Activated T-cell treated with anti-CD3 and anti-CD28 coated beads for 1 hour (primary cell): ENCODE data around the gene NUMB.

ENCODE experiments used
- DNase-seq: peaks from one replicate; pipeline ENCODE4 v3.0.0-alpha.2; 2020; ENCODE audit warnings: low read depth

NUMB gene

GRCh38 chr14:73261075-73261474, 197.3 kb downstream of the NUMB start:
- no peak for DNase-seq

DNA sequence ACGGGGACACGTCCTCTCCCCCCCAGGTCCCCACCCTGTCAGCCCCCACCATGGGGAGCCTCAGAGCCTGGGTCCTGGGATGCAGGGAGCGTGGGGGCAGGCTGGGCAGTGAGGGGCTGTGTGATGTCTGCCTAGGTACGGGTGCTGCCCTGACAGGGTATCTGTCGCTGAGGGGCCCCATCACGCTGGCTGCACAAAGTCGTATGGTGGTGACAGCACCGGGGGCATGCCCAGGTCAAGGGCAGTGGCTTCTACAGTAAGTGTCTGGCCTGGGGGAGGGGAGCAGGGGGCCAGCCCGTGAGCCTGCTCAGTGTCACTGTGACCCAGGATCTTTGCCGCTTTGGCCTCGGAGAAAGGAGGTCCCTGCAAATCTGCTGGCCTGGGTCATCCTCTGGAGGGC, 197.8 kb downstream of the NUMB start:
- DNase-seq, result no peak

- DNase-seq, result no peak
Observed at GRCh38 chr14:73259837-73260236, 198.5 kb downstream of the NUMB start.

DNA sequence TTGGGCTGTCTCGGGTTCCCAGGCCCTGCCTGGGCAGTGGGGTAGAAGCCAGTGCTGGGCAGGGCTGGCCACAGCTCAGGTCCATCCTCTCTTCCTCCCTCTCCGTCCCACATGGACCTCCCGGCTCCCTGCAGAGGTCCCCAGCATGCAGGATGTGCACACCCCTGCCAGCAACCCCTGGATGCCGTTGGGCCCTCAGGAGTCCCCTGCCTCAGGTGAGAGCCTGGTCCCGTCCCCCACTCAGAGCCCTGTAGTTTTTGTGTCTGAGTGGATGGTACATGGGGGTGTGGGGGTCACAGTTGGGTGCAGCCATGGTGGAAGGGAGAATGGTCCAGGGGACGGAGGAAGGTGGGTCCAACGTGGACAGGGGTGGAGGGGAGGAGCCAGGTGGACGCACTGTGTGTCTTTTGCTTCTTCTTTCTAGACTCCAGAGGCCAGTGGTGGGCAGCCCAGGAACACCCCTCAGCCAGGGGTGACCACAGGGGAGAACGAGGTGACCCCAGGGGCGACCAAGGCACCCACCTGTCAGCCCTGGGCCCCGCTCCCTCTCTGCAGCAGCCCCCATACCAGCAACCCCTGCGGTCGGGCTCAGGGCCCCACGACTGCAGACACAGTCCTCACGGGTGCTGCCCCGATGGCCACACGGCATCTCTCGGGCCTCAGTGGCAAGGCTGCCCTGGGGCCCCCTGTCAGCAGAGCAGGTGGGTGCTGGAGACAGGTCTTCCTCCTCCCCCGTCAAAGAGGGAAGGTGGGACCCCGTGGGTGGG, 199.3 kb downstream of the NUMB start:
- DNase-seq, result no peak

DNA sequence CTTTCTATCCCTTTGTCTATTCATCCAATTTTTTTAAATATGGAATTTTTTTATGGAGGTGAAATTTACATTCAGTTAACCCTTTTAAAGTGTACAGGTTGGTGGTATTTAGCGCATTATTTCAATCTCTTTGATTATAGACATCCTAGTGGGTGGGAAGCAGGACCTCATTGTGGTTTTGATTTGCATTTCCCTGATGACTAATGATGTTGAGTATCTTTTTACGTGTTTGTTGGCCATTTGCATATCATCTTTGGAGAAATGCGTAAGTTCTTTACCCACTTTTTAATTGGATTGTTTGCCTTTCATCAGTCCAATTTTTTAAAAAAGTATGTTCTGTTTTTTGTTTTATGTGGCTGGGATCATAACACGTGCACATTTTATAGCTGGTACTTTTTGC, 200.3 kb downstream of the NUMB start:
- no peak for DNase-seq

DNA sequence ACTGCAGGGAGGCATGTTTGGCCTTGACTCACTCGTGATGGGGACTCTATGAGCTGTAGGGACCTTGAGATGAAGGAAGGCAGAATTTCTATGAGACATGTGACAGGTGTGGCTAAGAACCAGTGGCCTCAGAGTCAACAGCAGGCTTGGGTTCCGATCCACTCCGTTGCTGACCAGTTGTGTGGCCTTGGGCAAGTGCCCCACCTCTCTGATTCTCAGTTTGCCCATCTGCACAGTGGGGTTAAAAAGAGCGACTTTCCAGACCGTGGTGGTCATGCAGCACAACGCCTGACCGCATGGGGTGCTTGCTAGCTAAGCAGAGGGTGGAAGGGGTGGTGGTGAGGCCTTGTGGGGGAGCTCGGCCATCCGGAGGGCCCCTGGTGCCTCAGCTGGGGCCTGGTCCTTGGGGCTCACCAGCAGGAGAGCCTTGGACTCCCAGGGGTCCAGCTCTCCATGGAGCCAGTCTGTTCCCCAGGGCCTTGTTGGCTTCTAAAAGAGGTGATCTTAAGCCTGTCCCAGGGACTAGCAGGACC, 202.6 kb downstream of the NUMB start:
- no peak for DNase-seq

- DNase-seq, result no peak
Observed at GRCh38 chr14:73255005-73255400, 203.3 kb downstream of the NUMB start.

- no peak for DNase-seq
Observed at GRCh38 chr14:73254247-73255004, 203.9 kb downstream of the NUMB start.

GRCh38 chr14:73253721-73254120, 204.6 kb downstream of the NUMB start:
- DNase-seq, result no peak

- DNase-seq, result no peak
Observed at GRCh38 chr14:73253323-73253610, 205.1 kb downstream of the NUMB start.

DNA sequence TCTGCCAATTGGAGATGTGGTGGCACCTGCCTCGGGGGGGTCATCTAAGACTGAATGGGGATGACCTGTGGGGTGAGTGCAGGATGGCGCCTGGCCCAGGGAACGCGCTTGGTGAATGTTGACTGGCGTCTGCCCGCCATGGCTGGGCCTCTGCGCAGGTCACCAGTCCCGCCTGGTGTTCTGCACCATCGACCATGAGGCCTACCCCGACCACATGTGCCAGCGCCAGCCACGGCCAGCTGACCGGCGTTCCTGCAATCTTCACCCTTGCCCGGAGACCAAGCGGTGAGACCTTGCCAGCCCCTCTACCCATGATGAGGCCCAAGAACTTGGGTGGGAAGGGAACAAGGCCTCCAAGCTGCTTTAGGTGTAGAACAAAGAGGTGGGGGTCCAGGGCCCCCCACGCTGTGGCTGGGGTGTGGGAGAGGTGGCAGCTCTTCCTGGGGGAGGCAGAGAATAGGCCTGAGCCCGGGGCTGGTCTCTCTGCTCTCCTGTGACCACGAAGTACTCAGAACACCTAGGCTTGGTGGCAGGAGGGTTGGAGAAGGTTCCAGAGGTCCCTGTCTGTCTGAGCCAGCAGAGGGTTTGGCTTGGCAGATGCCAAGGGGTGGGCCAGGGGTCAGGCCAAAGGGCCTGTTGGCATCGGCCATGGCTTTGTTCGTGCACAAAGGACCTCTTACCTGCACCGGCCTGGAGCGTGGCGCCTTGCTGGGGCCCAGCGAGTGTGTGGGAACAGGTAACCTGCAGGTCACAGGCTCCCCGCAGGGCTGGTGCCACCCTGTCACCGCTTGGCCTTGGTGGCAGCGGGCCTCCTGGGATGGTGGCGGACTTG, 205.6 kb downstream of the NUMB start:
- no peak for DNase-seq

DNA sequence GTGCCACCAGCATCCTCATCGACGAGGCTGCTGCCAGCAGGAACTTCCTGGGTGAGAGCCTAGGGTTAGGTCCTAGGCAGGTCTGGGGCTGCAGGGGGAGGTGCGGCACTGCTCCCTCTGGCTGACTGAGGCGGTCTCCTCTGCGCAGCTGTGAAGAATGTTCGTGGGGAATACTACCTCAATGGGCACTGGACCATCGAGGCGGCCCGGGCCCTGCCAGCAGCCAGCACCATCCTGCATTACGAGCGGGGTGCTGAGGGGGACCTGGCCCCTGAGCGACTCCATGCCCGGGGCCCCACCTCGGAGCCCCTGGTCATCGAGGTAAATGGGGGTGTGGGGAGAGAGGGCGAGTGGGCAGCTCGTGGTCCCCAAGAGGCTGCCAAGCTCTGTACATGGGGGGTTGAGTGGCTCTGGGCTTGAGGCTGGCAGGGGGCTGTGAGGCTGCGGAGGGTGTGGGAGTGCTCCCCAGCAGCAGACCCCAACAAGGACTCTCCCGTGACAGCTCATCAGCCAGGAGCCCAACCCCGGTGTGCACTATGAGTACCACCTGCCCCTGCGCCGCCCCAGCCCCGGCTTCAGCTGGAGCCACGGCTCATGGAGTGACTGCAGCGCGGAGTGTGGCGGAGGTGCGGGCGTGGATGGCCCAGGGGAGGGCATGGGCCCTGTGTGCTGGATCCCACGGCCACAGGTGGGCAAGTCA, 206.7 kb downstream of the NUMB start:
- no peak for DNase-seq

DNA sequence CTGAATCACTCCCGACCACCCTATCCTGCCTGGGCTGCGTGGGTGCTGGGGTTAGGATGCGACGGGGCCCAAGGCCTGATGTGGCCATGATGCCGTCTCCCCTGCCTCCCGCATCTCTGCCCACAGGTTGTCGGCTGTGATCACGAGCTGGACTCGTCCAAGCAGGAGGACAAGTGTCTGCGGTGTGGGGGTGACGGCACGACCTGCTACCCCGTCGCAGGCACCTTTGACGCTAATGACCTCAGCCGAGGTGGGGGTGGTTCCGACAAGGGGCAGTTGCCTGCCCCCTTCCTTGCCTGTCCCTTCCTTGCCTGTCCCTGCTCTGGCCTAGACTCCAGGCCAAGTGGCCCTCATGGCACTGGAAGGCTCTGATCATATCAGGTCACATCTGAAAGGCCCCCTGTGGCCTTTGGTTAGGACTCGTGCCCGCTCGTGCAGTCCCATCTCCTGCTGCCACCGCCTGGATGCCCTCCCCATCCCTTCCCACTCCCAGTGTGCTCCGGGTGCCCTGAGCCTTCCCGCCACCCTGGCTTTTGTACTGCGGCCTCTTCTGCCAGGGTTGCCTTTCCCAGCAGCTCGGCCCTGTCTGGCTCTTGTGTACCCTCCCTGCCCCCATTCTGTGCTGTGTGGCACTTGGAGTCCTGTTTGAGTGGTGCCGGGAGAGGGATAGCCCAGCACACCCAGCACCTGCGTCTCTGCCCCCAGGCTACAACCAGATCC, 207.4 kb downstream of the NUMB start:
- DNase-seq, result no peak

DNA sequence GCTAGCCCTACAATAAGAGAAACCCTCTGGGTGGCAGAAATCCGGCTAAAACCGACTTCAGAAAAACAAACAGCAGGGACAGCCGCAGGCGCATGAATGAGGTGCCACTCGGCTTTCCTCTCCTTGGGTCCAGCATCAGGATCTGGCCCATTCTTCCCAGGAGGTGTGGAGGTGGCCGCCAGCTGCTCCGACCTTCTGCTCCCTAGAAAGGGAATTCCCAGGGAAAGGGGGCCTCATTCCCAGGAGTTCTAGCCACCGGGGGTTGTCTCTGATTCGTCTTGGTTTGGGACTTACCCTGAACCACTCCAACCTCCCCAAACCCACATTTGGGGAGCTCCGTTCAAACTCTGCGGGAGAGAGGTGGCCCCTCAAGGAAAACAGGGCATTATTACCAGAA, 208.0 kb downstream of the NUMB start:
- DNase-seq, result no peak

DNA sequence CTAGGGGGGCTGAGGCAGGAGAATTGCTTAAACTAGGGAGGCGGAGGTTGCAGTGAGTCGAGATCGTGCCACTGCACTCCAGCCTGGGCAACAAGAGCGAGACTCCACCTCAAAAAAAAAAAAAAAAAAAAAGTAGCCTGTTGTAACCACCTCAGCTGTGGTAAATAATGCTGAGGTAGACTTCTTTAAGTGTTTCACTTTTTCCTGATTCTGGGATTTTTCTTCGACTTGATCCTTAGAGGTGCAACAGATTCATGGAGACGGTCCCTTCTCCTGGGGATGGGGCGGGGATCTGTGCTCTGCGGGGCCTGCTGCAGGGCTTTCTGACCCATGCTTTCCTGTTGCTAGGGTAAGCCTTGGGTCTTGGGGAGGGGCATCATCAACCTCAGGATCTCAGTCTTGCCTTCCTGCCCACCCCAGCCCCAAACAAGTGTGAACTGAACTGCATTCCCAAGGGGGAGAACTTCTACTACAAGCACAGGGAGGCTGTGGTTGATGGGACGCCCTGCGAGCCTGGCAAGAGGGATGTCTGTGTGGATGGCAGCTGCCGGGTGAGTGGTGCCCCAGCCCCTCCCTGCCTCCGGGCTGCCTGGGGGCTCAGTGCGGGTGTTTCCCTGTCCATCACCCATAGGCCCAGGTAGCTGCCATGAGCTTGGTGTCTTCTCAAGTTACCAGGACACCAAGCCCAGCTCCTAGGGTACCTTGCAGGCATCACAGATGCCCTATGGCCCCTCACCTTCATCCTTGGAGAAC, 208.6 kb downstream of the NUMB start:
- DNase-seq, result no peak

DNA sequence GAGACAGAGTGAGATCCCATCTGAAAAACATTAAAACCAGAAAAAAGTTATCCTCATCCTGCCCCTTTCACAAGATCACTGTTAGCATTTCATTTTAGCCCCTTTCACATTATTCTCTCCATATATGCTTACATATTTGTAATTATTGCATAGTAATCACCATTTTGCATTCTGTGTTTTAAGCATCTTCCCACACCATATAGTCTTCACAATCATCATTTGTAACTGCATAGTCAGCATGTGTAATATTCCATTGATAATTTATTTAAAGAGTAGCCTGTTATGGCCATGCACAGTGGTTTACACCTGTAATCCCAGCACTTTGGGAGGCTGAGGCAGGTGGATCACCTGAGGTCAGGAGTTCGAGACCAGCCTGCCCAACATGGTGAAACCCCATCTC, 209.2 kb downstream of the NUMB start:
- no peak for DNase-seq

GRCh38 chr14:73248108-73248868, 210.1 kb downstream of the NUMB start:
- DNase-seq, result no peak

GRCh38 chr14:73246387-73247150, 211.8 kb downstream of the NUMB start:
- DNase-seq, result no peak
